HepG2 (cell line): ENCODE measurements around the gene ZBTB46. TPM values are rescaled to one million over a fixed set of nuclear protein-coding genes. Genes with fewer than 3 reads are reported as not detected.

Experiments
- ELF3 ChIP-seq: IDR thresholded peaks from 2 replicates; pipeline ENCODE4 v1.6.1; 2016; ENCODE audit warnings: missing genetic modification reagents, missing compliant biosample characterization
- KLF13 ChIP-seq: sonication (generic); formaldehyde crosslinking; IDR thresholded peaks from 2 replicates; pipeline ENCODE4 v1.4.0; 2020; ENCODE audit warnings: mild to moderate bottlenecking, missing genetic modification reagents
- TMF1 ChIP-seq: sonication (generic); formaldehyde crosslinking; IDR thresholded peaks from 2 replicates; pipeline ENCODE4 v1.8.1; 2022; ENCODE audit warnings: low read depth, missing genetic modification reagents
- ZNF503 ChIP-seq: sonication (generic); formaldehyde crosslinking; IDR thresholded peaks from 2 replicates; pipeline ENCODE4 v1.4.0; 2020; ENCODE audit warnings: missing genetic modification reagents
- ZNF710 ChIP-seq: sonication (generic); formaldehyde crosslinking; IDR thresholded peaks from 2 replicates; pipeline ENCODE4 v1.5.0; 2020; ENCODE audit warnings: mild to moderate bottlenecking, missing genetic modification reagents, borderline replicate concordance
- polyA plus RNA-seq, 8 experiments: library from polyadenylated mRNA; depleted of rRNA in 3 of 8; stranded (reverse) in 7 of 8; unstranded in 1 of 8; fragments of >200 nt; fragmentation: Illumina TruSeq in 4 of 8; extraction: Trizol in 4 of 8; gene quantifications; 2 replicates each; pipeline versions ENCODE4 v1.2.1 to v1.2.3, GENCODE V29; 2011 to 2016; ENCODE audit warnings: low read depth in 4 of 8, missing spikeins in 1 of 8, mixed read lengths in 1 of 8; ENCODE audit not compliant: insufficient read depth in 1 of 8
- total RNA-seq, 5 experiments: library from RNA; depleted of rRNA; stranded (reverse); fragments of >200 nt; fragmentation: Illumina TruSeq; extraction: Trizol; gene quantifications; 2 replicates each; pipeline ENCODE4 v1.2.3, GENCODE V29; 2016; ENCODE audit warnings: low read depth in 1 of 5
- TF ChIP-seq, protein P1 (sequence below): sonication (generic); formaldehyde crosslinking; IDR thresholded peaks from 2 replicates; pipeline ENCODE4 v1.4.0; 2020; ENCODE audit warnings: missing genetic modification reagents, mild to moderate bottlenecking, borderline replicate concordance
- TF ChIP-seq, protein P2 (sequence below): sonication (generic); formaldehyde crosslinking; IDR thresholded peaks from 2 replicates; pipeline ENCODE4 v1.5.1; 2020; ENCODE audit warnings: mild to moderate bottlenecking, missing genetic modification reagents, borderline replicate concordance
- TF ChIP-seq, protein P3 (sequence below): sonication (generic); formaldehyde crosslinking; IDR thresholded peaks from 2 replicates; pipeline ENCODE4 v1.4.0; 2020; ENCODE audit warnings: missing genetic modification reagents

Gene ZBTB46
- total and polyA plus RNA-seq, 2 of the 13 experiments (the other 11 are each of a cell fraction or from before 2014, with no cell fraction given): 1.6 to 13.5 TPM

- no peak for TF ChIP-seq ZNF710
- peak; percentile 26; the same call in 1 of the 2 replicates for TF ChIP-seq ELF3 (CRISPR knock-in tag)
- peak; percentile 86; the same call in 1 of the 2 replicates for TF ChIP-seq ZNF503
- TF ChIP-seq, protein P1, sequence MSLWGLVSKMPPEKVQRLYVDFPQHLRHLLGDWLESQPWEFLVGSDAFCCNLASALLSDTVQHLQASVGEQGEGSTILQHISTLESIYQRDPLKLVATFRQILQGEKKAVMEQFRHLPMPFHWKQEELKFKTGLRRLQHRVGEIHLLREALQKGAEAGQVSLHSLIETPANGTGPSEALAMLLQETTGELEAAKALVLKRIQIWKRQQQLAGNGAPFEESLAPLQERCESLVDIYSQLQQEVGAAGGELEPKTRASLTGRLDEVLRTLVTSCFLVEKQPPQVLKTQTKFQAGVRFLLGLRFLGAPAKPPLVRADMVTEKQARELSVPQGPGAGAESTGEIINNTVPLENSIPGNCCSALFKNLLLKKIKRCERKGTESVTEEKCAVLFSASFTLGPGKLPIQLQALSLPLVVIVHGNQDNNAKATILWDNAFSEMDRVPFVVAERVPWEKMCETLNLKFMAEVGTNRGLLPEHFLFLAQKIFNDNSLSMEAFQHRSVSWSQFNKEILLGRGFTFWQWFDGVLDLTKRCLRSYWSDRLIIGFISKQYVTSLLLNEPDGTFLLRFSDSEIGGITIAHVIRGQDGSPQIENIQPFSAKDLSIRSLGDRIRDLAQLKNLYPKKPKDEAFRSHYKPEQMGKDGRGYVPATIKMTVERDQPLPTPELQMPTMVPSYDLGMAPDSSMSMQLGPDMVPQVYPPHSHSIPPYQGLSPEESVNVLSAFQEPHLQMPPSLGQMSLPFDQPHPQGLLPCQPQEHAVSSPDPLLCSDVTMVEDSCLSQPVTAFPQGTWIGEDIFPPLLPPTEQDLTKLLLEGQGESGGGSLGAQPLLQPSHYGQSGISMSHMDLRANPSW: no peak
- no peak for TF ChIP-seq TMF1
- TF ChIP-seq, protein P2, sequence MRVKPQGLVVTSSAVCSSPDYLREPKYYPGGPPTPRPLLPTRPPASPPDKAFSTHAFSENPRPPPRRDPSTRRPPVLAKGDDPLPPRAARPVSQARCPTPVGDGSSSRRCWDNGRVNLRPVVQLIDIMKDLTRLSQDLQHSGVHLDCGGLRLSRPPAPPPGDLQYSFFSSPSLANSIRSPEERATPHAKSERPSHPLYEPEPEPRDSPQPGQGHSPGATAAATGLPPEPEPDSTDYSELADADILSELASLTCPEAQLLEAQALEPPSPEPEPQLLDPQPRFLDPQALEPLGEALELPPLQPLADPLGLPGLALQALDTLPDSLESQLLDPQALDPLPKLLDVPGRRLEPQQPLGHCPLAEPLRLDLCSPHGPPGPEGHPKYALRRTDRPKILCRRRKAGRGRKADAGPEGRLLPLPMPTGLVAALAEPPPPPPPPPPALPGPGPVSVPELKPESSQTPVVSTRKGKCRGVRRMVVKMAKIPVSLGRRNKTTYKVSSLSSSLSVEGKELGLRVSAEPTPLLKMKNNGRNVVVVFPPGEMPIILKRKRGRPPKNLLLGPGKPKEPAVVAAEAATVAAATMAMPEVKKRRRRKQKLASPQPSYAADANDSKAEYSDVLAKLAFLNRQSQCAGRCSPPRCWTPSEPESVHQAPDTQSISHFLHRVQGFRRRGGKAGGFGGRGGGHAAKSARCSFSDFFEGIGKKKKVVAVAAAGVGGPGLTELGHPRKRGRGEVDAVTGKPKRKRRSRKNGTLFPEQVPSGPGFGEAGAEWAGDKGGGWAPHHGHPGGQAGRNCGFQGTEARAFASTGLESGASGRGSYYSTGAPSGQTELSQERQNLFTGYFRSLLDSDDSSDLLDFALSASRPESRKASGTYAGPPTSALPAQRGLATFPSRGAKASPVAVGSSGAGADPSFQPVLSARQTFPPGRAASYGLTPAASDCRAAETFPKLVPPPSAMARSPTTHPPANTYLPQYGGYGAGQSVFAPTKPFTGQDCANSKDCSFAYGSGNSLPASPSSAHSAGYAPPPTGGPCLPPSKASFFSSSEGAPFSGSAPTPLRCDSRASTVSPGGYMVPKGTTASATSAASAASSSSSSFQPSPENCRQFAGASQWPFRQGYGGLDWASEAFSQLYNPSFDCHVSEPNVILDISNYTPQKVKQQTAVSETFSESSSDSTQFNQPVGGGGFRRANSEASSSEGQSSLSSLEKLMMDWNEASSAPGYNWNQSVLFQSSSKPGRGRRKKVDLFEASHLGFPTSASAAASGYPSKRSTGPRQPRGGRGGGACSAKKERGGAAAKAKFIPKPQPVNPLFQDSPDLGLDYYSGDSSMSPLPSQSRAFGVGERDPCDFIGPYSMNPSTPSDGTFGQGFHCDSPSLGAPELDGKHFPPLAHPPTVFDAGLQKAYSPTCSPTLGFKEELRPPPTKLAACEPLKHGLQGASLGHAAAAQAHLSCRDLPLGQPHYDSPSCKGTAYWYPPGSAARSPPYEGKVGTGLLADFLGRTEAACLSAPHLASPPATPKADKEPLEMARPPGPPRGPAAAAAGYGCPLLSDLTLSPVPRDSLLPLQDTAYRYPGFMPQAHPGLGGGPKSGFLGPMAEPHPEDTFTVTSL (CRISPR knock-in tag): no peak
- no peak for TF ChIP-seq KLF13 (CRISPR knock-in tag)
- TF ChIP-seq, protein P3, sequence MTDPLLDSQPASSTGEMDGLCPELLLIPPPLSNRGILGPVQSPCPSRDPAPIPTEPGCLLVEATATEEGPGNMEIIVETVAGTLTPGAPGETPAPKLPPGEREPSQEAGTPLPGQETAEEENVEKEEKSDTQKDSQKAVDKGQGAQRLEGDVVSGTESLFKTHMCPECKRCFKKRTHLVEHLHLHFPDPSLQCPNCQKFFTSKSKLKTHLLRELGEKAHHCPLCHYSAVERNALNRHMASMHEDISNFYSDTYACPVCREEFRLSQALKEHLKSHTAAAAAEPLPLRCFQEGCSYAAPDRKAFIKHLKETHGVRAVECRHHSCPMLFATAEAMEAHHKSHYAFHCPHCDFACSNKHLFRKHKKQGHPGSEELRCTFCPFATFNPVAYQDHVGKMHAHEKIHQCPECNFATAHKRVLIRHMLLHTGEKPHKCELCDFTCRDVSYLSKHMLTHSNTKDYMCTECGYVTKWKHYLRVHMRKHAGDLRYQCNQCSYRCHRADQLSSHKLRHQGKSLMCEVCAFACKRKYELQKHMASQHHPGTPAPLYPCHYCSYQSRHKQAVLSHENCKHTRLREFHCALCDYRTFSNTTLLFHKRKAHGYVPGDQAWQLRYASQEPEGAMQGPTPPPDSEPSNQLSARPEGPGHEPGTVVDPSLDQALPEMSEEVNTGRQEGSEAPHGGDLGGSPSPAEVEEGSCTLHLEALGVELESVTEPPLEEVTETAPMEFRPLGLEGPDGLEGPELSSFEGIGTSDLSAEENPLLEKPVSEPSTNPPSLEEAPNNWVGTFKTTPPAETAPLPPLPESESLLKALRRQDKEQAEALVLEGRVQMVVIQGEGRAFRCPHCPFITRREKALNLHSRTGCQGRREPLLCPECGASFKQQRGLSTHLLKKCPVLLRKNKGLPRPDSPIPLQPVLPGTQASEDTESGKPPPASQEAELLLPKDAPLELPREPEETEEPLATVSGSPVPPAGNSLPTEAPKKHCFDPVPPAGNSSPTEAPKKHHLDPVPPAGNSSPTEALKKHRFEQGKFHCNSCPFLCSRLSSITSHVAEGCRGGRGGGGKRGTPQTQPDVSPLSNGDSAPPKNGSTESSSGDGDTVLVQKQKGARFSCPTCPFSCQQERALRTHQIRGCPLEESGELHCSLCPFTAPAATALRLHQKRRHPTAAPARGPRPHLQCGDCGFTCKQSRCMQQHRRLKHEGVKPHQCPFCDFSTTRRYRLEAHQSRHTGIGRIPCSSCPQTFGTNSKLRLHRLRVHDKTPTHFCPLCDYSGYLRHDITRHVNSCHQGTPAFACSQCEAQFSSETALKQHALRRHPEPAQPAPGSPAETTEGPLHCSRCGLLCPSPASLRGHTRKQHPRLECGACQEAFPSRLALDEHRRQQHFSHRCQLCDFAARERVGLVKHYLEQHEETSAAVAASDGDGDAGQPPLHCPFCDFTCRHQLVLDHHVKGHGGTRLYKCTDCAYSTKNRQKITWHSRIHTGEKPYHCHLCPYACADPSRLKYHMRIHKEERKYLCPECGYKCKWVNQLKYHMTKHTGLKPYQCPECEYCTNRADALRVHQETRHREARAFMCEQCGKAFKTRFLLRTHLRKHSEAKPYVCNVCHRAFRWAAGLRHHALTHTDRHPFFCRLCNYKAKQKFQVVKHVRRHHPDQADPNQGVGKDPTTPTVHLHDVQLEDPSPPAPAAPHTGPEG (CRISPR knock-in tag): peak; percentile 42; the same call in 1 of the 2 replicates
Observed at GRCh38 chr20:63854069-63854765, 23.2 kb upstream of the ZBTB46 start (continued).
